Measurements from ENCODE around the gene LAMC2.

The LAMC2 gene

DNA sequence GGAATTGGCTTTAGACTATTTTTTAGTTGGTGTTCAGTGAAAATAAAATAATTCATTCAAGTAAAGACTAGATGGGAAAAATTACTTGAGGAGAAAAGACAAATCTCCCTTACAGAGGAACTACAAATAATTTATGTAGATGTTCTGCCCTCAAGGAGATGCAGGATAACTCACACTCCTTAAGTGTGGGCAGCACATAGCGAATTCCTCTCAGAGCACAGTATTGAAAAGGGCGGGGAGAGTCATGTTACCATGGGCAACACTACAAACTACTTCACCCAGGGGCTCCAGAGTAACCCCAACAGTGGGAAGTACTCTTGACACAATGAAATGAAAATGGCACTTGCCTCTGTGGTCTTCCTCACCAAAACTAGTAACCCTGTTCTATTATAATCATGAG lies 20.6 kb upstream of the LAMC2 start:
- no peak for DNase-seq (ENCODE audit: low read depth)
- TF ChIP-seq, protein P1, sequence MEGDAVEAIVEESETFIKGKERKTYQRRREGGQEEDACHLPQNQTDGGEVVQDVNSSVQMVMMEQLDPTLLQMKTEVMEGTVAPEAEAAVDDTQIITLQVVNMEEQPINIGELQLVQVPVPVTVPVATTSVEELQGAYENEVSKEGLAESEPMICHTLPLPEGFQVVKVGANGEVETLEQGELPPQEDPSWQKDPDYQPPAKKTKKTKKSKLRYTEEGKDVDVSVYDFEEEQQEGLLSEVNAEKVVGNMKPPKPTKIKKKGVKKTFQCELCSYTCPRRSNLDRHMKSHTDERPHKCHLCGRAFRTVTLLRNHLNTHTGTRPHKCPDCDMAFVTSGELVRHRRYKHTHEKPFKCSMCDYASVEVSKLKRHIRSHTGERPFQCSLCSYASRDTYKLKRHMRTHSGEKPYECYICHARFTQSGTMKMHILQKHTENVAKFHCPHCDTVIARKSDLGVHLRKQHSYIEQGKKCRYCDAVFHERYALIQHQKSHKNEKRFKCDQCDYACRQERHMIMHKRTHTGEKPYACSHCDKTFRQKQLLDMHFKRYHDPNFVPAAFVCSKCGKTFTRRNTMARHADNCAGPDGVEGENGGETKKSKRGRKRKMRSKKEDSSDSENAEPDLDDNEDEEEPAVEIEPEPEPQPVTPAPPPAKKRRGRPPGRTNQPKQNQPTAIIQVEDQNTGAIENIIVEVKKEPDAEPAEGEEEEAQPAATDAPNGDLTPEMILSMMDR (IDR thresholded peaks at IDR 0.05; ENCODE audit: insufficient read depth, low read depth, low read length, missing control alignments), result no peak

DNA sequence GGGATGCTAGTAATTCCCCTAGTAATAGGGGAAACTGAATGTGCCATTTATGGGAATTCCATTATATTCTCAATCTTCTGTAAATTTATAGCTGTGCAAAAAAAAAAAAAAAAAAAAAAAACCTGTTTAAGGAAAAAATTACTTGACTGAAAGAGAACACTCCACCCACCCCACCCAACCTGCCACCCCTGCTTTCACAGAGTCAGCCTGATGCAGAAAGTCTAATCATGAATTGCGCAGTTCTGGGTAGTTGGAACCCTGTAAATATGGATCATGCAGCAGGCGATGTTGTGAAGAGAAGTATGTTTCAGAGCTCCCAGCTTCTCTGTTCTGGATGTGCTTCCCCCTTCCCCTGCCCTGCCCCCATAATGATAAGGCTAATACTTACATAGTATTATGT lies 19.6 kb upstream of the LAMC2 start:
- no peak for DNase-seq (ENCODE audit: low read depth)
- H3K4me3 ChIP-seq (ENCODE audit: low read length), result no peak overlapping the region
- TF ChIP-seq, protein P1 (IDR thresholded peaks at IDR 0.05; ENCODE audit: insufficient read depth, low read depth, low read length, missing control alignments), result no peak

More for the DNA sequence above, 20.6 kb upstream of the LAMC2 start:
- no peak overlapping the region for H3K4me3 ChIP-seq (ENCODE audit: low read length)

DNA sequence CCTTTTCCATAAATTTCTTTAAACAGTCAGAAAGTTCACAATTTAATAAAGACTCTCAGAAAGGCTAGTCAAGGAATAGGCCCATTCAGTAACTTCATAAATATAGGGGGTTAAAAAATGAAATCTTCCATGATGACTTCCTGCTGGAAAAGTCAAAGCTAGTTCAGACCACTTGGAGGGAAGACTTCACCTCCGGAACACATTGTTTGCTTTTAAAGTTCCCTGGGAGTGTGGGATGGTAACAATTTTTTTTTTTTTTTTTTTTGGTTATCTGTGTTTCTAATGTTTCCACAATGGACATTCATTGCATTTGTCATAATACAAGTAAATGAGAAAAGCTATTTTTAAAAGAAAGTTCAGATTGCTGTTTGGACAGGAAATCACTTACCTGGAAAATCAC lies 18.4 kb upstream of the LAMC2 start:
- H3K4me3 ChIP-seq (ENCODE audit: low read length), result no peak overlapping the region
- DNase-seq (ENCODE audit: low read depth), result no peak
- TF ChIP-seq, protein P1 (IDR thresholded peaks at IDR 0.05; ENCODE audit: insufficient read depth, low read depth, low read length, missing control alignments), result no peak

DNA sequence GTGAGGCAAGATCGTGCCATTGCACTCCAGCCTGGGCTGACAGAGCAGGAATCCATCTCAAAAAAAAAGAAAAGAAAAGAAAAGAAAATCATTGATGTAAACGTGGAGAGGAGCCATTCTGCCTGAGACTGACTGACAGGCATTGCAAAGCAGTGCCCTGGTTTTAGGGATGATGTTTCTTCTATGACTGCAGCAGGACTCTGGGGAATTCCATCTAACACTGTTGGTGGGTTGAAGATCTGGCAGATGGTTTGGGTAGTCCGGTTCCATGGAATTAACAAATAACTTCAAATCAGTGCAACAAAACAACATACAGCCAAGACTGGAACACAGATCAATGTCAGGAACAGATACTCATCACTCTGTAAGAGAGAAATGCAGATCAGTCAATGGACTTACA lies 17.8 kb upstream of the LAMC2 start:
- H3K4me3 ChIP-seq (ENCODE audit: low read length), result no peak overlapping the region
- TF ChIP-seq, protein P1 (IDR thresholded peaks at IDR 0.05; ENCODE audit: insufficient read depth, low read depth, low read length, missing control alignments), result no peak
- DNase-seq (ENCODE audit: low read depth), result no peak

DNA sequence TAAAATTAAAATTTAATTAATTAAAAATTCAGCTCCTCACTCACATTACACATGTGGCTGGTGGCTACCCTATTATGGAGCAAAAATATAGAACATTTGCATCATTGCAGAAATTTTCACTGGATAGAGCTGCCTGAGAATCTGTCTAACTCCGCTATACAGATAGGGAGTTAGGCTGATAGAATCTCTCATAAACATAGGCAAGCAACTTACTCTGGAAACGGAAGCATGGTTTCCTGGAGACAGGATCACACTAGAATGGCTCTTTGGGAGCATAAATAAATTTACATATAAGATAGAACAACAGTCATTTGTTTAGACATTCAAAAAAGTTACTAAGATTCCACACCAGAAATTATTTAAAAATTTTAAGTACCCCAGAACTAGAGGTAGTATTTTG lies 12.2 kb upstream of the LAMC2 start:
- H3K4me3 ChIP-seq (ENCODE audit: low read length), result no peak overlapping the region
- no peak for DNase-seq (ENCODE audit: low read depth)
- TF ChIP-seq, protein P1 (IDR thresholded peaks at IDR 0.05; ENCODE audit: insufficient read depth, low read depth, low read length, missing control alignments), result no peak

DNA sequence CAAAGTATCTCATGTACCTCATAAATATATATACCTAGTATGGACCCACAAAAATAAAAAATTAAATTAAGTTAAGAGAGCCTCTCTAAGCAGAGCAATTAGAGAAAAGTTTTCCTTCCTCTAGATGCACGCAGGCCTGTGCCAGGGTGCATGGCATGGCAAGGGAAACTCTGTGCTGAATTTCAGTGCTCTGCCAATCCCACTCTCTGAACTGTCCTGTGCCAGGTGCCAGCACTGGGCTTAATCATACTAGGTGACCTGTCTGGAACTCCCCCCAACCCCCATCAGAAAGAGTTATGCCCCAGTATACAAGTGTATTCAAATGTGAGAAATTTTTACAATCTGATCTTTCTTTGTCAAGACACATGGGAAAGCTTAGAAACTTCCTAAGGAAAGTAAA lies 10.4 kb upstream of the LAMC2 start:
- TF ChIP-seq, protein P1 (IDR thresholded peaks at IDR 0.05; ENCODE audit: insufficient read depth, low read depth, low read length, missing control alignments), result no peak
- DNase-seq (ENCODE audit: low read depth), result no peak
- no peak overlapping the region for H3K4me3 ChIP-seq (ENCODE audit: low read length)

DNA sequence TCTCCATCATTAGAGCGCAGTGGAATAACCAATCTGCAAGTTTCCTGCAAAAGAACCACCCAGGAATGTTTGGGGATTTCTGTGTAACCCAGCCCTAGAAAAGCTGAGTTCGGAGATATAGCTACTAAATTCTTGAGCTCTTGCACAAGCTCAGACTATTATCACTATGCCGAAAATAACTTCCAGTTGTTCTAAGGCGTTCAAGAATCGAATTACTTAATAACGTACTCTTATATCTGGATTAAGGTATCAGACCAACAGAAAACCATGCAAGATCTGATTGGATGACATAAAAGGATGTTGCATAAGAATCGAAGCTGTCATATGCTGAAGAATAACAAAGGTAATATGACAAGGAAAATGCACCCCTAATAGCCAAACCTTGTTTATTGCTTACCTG lies 7.5 kb upstream of the LAMC2 start:
- DNase-seq (ENCODE audit: low read depth), result no peak
- TF ChIP-seq, protein P1 (IDR thresholded peaks at IDR 0.05; ENCODE audit: insufficient read depth, low read depth, low read length, missing control alignments), result no peak

More for the DNA sequence above, 7.5 kb upstream of the LAMC2 start:
- H3K4me3 ChIP-seq (ENCODE audit: low read length), result no peak overlapping the region

All from epithelial cell of esophagus (primary cell).